GM23338 (cell line): Measurements from ENCODE around the gene DDC. TPM values are rescaled to one million over a fixed set of nuclear protein-coding genes. Genes with fewer than 3 reads are reported as not detected.
"Not testable (repeated sequence)": the region's sequence is repeated elsewhere in the genome, so short reads cannot be mapped to it uniquely, and the experiment has no call there.

ENCODE experiments used
- ATAC-seq: fragments of 200-7000 bp; cut with Tn5 transposase; 3 replicates; pipeline ENCODE4 v1.9.1; 2020
- DNase-seq: peaks from one replicate; pipeline ENCODE4 v3.0.0-alpha.2; 2015; ENCODE audit warnings: low spot score
- H2AFZ ChIP-seq: fragments of 200-600 bp; sonication (generic); 2 replicates; pipeline ENCODE4 v1.8.0; 2016; ENCODE audit warnings: antibody characterized with exemption, mild to moderate bottlenecking, moderate library complexity
- H3F3A ChIP-seq: fragments of 200-600 bp; sonication (generic); replicated peaks from 2 replicates; pipeline ENCODE4 v1.8.0; 2017; ENCODE audit warnings: antibody characterized with exemption, mixed run types, low read depth
- H3K27ac ChIP-seq: fragments of 200-600 bp; sonication (generic); 2 replicates; pipeline ENCODE4 v1.6.1; 2016; ENCODE audit warnings: low read depth
- H3K27me3 ChIP-seq: fragments of 200-600 bp; sonication (generic); 2 replicates; pipeline ENCODE4 v1.8.0; 2016; ENCODE audit warnings: mild to moderate bottlenecking, mixed run types, moderate library complexity; ENCODE audit not compliant: insufficient read depth
- H3K36me3 ChIP-seq: fragments of 200-600 bp; sonication (generic); 2 replicates; pipeline ENCODE4 v1.8.0; 2016; ENCODE audit warnings: mild to moderate bottlenecking; ENCODE audit not compliant: insufficient read depth
- H3K4me1 ChIP-seq: fragments of 200-600 bp; sonication (generic); 2 replicates; pipeline ENCODE4 v1.8.0; 2016; ENCODE audit warnings: mild to moderate bottlenecking, moderate library complexity; ENCODE audit not compliant: insufficient read depth
- H3K4me2 ChIP-seq: fragments of 200-600 bp; sonication (generic); 2 replicates; pipeline ENCODE4 v1.7.1; 2017; ENCODE audit warnings: mixed run types
- H3K4me3 ChIP-seq: fragments of 200-600 bp; sonication (generic); 2 replicates; pipeline ENCODE4 v1.6.1; 2016; ENCODE audit warnings: mixed run types
- H3K79me2 ChIP-seq: fragments of 200-600 bp; sonication (generic); replicated peaks from 2 replicates; pipeline ENCODE4 v1.8.0; 2017; ENCODE audit warnings: mild to moderate bottlenecking; ENCODE audit not compliant: insufficient read depth
- H3K9me2 ChIP-seq: fragments of 200-600 bp; sonication (generic); 2 replicates; pipeline ENCODE4 v1.8.0; 2017; ENCODE audit not compliant: insufficient read depth
- H4K20me1 ChIP-seq: fragments of 200-600 bp; sonication (generic); replicated peaks from 2 replicates; pipeline ENCODE4 v1.8.0; 2017; ENCODE audit warnings: mild to moderate bottlenecking; ENCODE audit not compliant: insufficient read depth
- H3K27ac Mint-ChIP-seq: 2 replicates; pipeline ENCODE4 v1.8.0; 2020; ENCODE audit warnings: inconsistent platforms, mild to moderate bottlenecking, moderate library complexity, mixed read lengths
- H3K27me3 Mint-ChIP-seq: 3 replicates; pipeline ENCODE4 v1.8.0; 2022; ENCODE audit warnings: low read depth, mild to moderate bottlenecking, moderate library complexity, mixed read lengths, inconsistent platforms; ENCODE audit not compliant: insufficient read depth, poor library complexity
- H3K36me3 Mint-ChIP-seq: 3 replicates; pipeline ENCODE4 v1.8.0; 2021; ENCODE audit warnings: low read depth, mild to moderate bottlenecking, inconsistent platforms, moderate library complexity, mixed read lengths
- H3K4me1 Mint-ChIP-seq: 3 replicates; pipeline ENCODE4 v1.8.0; 2020; ENCODE audit warnings: mild to moderate bottlenecking, inconsistent platforms, mixed read lengths
- H3K4me3 Mint-ChIP-seq: 3 replicates; pipeline ENCODE4 v1.8.0; 2021; ENCODE audit warnings: moderate library complexity, mild to moderate bottlenecking, inconsistent platforms, mixed read lengths
- H3K9me3 Mint-ChIP-seq: 3 replicates; pipeline ENCODE4 v1.8.0; 2020; ENCODE audit warnings: moderate library complexity, mild to moderate bottlenecking, inconsistent platforms, mixed read lengths
- EZH2 ChIP-seq: fragments of 200-600 bp; sonication (generic); IDR thresholded peaks from one replicate; pipeline ENCODE4 v1.8.0; 2017; ENCODE audit warnings: antibody characterized with exemption, mild to moderate bottlenecking, low read depth; ENCODE audit not compliant: unreplicated experiment
- JUNB ChIP-seq: IDR thresholded peaks from one replicate; pipeline ENCODE4 v1.6.1; 2016; ENCODE audit warnings: antibody characterized with exemption; ENCODE audit not compliant: unreplicated experiment
- NANOG ChIP-seq: IDR thresholded peaks from 2 replicates; pipeline ENCODE4 v1.6.1; 2016; ENCODE audit warnings: antibody characterized with exemption, borderline replicate concordance
- ZNF331 ChIP-seq: fragments of 250-450 bp; sonication (Bioruptor Pico); IDR thresholded peaks from 2 replicates; pipeline ENCODE4 v1.5.0; 2020; ENCODE audit warnings: low read depth, mild to moderate bottlenecking, moderate library complexity
- polyA plus RNA-seq: library from polyadenylated mRNA; unstranded; fragments of >200 nt; fragmentation: Nextera tagmentation; extraction: Ambion mirVana; gene quantifications from 2 replicates; pipeline ENCODE4 v1.2.1, GENCODE V29; 2016
- total RNA-seq: library from RNA; depleted of rRNA; stranded (reverse); fragments of >200 nt; shearing (Covaris generic); gene quantifications from 2 replicates; pipeline ENCODE4 v1.2.3, GENCODE V29; 2014
- TF ChIP-seq, protein P1 (sequence below): fragments of 250-450 bp; sonication (Bioruptor Pico); IDR thresholded peaks from 2 replicates; pipeline ENCODE4 v1.5.0; 2020; ENCODE audit warnings: mild to moderate bottlenecking, moderate library complexity

Gene DDC
- total and polyA plus RNA-seq, 2 experiments from 2014 or later = not detected

DNA sequence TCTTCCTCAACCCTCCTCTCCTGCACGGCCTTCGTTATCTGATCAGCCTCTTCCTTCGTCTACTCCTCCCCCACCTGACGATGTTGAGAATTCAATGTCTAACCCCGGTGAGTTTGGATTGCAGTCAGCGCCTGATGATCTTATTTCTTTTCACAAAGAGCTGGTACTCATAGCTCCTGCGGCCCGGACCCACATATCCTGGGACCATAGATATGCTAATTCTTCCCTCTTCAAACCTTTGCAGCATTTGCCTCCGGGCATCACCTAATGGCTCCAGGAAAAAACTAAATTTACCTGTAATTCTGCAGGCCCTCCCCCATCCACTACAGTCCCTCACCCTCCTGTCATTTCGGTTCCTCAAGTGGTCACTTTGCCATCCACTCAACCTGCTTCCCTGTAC lies 12.4 kb upstream of the DDC start (continued):
- TF ChIP-seq, protein P1, sequence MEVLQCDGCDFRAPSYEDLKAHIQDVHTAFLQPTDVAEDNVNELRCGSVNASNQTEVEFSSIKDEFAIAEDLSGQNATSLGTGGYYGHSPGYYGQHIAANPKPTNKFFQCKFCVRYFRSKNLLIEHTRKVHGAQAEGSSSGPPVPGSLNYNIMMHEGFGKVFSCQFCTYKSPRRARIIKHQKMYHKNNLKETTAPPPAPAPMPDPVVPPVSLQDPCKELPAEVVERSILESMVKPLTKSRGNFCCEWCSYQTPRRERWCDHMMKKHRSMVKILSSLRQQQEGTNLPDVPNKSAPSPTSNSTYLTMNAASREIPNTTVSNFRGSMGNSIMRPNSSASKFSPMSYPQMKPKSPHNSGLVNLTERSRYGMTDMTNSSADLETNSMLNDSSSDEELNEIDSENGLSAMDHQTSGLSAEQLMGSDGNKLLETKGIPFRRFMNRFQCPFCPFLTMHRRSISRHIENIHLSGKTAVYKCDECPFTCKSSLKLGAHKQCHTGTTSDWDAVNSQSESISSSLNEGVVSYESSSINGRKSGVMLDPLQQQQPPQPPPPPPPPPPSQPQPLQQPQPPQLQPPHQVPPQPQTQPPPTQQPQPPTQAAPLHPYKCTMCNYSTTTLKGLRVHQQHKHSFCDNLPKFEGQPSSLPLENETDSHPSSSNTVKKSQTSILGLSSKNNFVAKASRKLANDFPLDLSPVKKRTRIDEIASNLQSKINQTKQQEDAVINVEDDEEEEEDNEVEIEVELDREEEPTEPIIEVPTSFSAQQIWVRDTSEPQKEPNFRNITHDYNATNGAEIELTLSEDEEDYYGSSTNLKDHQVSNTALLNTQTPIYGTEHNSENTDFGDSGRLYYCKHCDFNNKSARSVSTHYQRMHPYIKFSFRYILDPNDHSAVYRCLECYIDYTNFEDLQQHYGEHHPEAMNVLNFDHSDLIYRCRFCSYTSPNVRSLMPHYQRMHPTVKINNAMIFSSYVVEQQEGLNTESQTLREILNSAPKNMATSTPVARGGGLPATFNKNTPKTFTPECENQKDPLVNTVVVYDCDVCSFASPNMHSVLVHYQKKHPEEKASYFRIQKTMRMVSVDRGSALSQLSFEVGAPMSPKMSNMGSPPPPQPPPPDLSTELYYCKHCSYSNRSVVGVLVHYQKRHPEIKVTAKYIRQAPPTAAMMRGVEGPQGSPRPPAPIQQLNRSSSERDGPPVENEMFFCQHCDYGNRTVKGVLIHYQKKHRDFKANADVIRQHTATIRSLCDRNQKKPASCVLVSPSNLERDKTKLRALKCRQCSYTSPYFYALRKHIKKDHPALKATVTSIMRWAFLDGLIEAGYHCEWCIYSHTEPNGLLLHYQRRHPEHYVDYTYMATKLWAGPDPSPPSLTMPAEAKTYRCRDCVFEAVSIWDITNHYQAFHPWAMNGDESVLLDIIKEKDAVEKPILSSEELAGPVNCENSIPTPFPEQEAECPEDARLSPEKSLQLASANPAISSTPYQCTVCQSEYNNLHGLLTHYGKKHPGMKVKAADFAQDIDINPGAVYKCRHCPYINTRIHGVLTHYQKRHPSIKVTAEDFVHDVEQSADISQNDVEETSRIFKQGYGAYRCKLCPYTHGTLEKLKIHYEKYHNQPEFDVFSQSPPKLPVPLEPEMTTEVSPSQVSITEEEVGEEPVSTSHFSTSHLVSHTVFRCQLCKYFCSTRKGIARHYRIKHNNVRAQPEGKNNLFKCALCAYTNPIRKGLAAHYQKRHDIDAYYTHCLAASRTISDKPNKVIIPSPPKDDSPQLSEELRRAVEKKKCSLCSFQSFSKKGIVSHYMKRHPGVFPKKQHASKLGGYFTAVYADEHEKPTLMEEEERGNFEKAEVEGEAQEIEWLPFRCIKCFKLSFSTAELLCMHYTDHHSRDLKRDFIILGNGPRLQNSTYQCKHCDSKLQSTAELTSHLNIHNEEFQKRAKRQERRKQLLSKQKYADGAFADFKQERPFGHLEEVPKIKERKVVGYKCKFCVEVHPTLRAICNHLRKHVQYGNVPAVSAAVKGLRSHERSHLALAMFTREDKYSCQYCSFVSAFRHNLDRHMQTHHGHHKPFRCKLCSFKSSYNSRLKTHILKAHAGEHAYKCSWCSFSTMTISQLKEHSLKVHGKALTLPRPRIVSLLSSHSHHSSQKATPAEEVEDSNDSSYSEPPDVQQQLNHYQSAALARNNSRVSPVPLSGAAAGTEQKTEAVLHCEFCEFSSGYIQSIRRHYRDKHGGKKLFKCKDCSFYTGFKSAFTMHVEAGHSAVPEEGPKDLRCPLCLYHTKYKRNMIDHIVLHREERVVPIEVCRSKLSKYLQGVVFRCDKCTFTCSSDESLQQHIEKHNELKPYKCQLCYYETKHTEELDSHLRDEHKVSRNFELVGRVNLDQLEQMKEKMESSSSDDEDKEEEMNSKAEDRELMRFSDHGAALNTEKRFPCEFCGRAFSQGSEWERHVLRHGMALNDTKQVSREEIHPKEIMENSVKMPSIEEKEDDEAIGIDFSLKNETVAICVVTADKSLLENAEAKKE (CRISPR knock-in tag) = no peak
- no peak for TF ChIP-seq ZNF331 (CRISPR knock-in tag)

DNA sequence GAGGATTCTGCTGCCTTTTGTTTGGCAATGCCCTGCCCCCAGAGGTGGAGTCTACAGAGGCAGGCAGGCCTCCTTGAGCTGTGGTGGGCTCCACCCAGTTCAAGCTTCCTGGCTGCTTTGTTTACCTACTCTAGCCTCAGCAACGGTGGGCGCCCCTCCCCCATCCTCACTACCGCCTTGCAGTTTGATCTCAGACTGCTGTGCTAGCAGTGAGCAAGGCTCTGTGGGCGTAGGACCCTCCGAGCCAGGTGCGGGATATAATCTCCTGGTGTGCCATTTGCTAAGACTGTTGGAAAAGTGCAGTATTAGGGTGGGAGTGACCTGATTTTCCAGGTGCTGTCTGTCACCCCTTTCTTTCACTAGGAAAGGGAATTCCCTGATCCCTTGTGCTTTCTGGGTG lies 11.2 kb upstream of the DDC start:
- not testable (repeated sequence) for H3F3A ChIP-seq, H3K27ac ChIP-seq, ATAC-seq, H3K4me3 Mint-ChIP-seq, H3K9me2 ChIP-seq, H3K27me3 ChIP-seq, H2AFZ ChIP-seq, H3K4me1 ChIP-seq, H3K27me3 Mint-ChIP-seq, H3K27ac Mint-ChIP-seq, H3K79me2 ChIP-seq, H3K4me2 ChIP-seq, H3K36me3 ChIP-seq, H3K4me3 ChIP-seq, H3K4me1 Mint-ChIP-seq, H4K20me1 ChIP-seq, DNase-seq
- H3K36me3 Mint-ChIP-seq = peaks cover 22% of the 10 kb centered on the region
- peaks cover 50% of the 10 kb centered on the region for H3K9me3 Mint-ChIP-seq

DNA sequence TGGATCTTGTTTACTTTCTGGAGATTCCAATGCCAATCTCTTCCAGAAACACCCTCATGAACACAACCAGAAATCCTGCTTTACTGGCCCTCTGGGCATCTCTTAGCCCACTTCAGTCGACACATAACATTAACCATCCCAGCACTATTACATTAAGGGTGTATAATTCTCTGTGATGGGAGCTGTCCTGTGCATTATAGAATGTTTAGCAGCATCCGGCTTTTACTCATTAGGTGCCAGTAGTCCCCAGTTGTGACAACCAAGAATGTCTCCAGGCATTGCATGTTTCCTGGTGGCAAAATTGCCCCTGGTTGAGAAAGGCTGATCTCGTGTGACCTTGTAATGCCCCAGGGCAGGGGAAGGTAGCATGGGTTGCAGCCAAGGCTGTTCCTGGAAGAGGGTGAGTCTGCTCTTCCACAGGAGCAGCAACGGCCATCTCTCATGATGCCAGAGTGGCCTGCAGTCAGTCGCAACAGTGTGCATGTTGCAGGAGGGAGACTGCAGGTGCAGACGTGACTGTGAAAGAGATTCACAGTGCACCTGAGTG lies 2.6 kb upstream of the DDC start:
- Histone ChIP-seq H3K27ac (no peak overlapping the region), H3K9me2 (no peaks in the 10 kb centered on the region; the same call in 1 of the 2 replicates), H2AFZ (no peak overlapping the region), H3F3A (no peaks in the 10 kb centered on the region), H3K36me3 (no peaks in the 10 kb centered on the region), H3K27me3 (no peaks in the 10 kb centered on the region), H4K20me1 (no peaks in the 10 kb centered on the region), H3K79me2 (no peaks in the 10 kb centered on the region), H3K4me1 (no peaks in the 10 kb centered on the region), H3K4me2 (no peak overlapping the region), H3K4me3 (no peak overlapping the region)
- Mint-ChIP-seq H3K36me3 (peaks cover 12% of the 10 kb centered on the region), H3K27me3 (no peaks in the 10 kb centered on the region), H3K4me3 (no peak overlapping the region), H3K9me3 (peaks cover 24% of the 10 kb centered on the region), H3K4me1 (no peaks in the 10 kb centered on the region), H3K27ac (no peak overlapping the region)
- ATAC-seq (no peak), DNase-seq (no peak)
- TF ChIP-seq, protein P1 (CRISPR knock-in tag) = no peak
- TF ChIP-seq EZH2 (no peak), NANOG (no peak), JUNB (no peak)
